ENCODE results near the gene MACO1.

The MACO1 gene

DNA sequence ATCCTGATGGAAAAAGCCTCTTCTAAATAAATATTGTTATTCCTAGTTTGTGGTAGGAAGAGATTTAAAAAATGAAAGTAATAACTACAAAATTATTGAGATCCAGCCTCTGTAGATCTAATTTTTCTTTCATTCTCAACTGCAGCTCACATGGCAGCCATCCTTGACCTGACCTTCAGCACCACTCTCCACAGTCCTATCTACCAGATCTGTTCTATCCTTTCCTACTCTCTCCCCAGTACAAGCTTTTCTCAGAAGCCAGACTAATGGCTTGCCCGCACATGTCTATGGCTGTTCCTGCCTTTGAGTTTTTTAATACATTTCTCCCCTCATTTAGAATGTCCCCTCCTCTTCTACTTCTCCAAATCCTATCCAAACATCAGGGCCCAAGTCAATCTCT, 51.5 kb downstream of the MACO1 start:
- no peak overlapping the region for H3K23ac ChIP-seq (ENCODE audit: low read depth, low read length, poor library complexity)

DNA sequence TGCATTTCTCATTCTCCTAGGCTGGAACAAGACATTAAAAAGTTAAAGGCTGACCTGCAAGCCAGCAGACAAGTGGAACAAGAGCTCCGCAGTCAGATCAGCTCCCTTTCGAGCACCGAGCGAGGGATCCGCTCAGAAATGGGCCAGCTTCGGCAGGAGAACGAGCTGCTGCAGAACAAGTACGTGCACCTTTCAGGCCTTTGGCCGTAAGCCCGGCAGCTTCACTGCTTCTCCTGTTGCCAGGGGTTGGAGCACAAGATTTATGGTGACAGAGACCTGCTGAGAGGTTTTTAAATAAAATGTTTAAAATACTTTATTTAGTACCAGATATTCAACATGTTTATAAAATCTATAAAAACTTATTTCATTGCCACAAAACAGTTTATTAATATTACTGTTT, 53.4 kb downstream of the MACO1 start:
- no peak overlapping the region for H4K8ac ChIP-seq (ENCODE audit: low read depth, low read length)
- no peak overlapping the region for H3K18ac ChIP-seq (ENCODE audit: low read length)
- no peak overlapping the region for H2BK12ac ChIP-seq (ENCODE audit: low read length)
- H3K9ac ChIP-seq (ENCODE audit: low read depth, low read length, poor library complexity), result no peak overlapping the region
- DNase-seq (ENCODE audit: low spot score), result no peak
- no peak overlapping the region for H3K4me2 ChIP-seq (ENCODE audit: insufficient read depth, low read length, poor library complexity, severe bottlenecking)
- peaks cover 0 to 2% of the 10 kb centered on the region in 2 donors for H3K4me1 ChIP-seq (ENCODE audit: control insufficient read depth in 2 of 2, insufficient read depth in 1 of 2, low read depth in 1 of 2, low read length in 2 of 2)
- no peak overlapping the region for H3K4ac ChIP-seq (ENCODE audit: low read length)
- H2BK15ac ChIP-seq (ENCODE audit: low read length), result no peak overlapping the region
- H3K23ac ChIP-seq (ENCODE audit: low read depth, low read length, poor library complexity), result no peak overlapping the region
- no peaks in the 10 kb centered on the region for H3K9me3 ChIP-seq (replicated peaks in 1 of 2; ENCODE audit: control insufficient read depth in 2 of 2, insufficient read depth in 1 of 2, low read depth in 1 of 2, low read length in 2 of 2)
- no peak overlapping the region for H3K14ac ChIP-seq (ENCODE audit: low read length)
- H2AFZ ChIP-seq (ENCODE audit: low read length), result no peak overlapping the region
- H2BK120ac ChIP-seq (ENCODE audit: low read depth, low read length), result no peak overlapping the region
- WGBS, 2 donors (ENCODE audit: extremely low coverage in 2 of 2, insufficient read length in 2 of 2, insufficient replicate concordance in 1 of 2), result no CpG with 5 or more reads among the region's 10 CpGs
- H3K27me3 ChIP-seq (ENCODE audit: control insufficient read depth in 3 of 3, insufficient read depth in 3 of 3, low read depth in 1 of 3, low read length in 3 of 3), result no peaks in the 10 kb centered on the region
- H3K27ac ChIP-seq (replicated peaks; ENCODE audit: low read length), result no peak overlapping the region
- H2AK5ac ChIP-seq (ENCODE audit: low read depth, low read length), result no peak overlapping the region
- no peak overlapping the region for H3K4me3 ChIP-seq (ENCODE audit: low read length in 2 of 2)
- H3K79me1 ChIP-seq (ENCODE audit: low read depth, low read length), result no peaks in the 10 kb centered on the region
- no peak overlapping the region for H2BK5ac ChIP-seq (ENCODE audit: low read length)
- H4K91ac ChIP-seq (ENCODE audit: low read depth, low read length, poor library complexity), result no peak overlapping the region
- peaks cover 8 to 51% of the 10 kb centered on the region in 2 donors for H3K36me3 ChIP-seq (replicated peaks in 1 of 2; ENCODE audit: control insufficient read depth in 2 of 2, insufficient read depth in 2 of 2, low read length in 2 of 2)

More for the DNA sequence above, 51.5 kb downstream of the MACO1 start:
- H3K9me3 ChIP-seq (replicated peaks in 1 of 2; ENCODE audit: control insufficient read depth in 2 of 2, insufficient read depth in 1 of 2, low read depth in 1 of 2, low read length in 2 of 2), result no peaks in the 10 kb centered on the region
- H4K8ac ChIP-seq (ENCODE audit: low read depth, low read length), result no peak overlapping the region
- no peak for DNase-seq (ENCODE audit: low spot score)
- H3K4me1 ChIP-seq (ENCODE audit: control insufficient read depth in 2 of 2, insufficient read depth in 1 of 2, low read depth in 1 of 2, low read length in 2 of 2), result peaks cover 0 to 2% of the 10 kb centered on the region in 2 donors
- no CpG with 5 or more reads among the region's 1 CpG for WGBS, 2 donors (ENCODE audit: extremely low coverage in 2 of 2, insufficient read length in 2 of 2, insufficient replicate concordance in 1 of 2)
- no peak overlapping the region for H3K27ac ChIP-seq (replicated peaks; ENCODE audit: low read length)
- no peaks in the 10 kb centered on the region for H3K79me1 ChIP-seq (ENCODE audit: low read depth, low read length)
- no peak overlapping the region for H3K14ac ChIP-seq (ENCODE audit: low read length)
- H2BK12ac ChIP-seq (ENCODE audit: low read length), result no peak overlapping the region
- H3K4me2 ChIP-seq (ENCODE audit: insufficient read depth, low read length, poor library complexity, severe bottlenecking), result no peak overlapping the region
- peaks cover 8 to 42% of the 10 kb centered on the region in 2 donors for H3K36me3 ChIP-seq (replicated peaks in 1 of 2; ENCODE audit: control insufficient read depth in 2 of 2, insufficient read depth in 2 of 2, low read length in 2 of 2)
- no peak overlapping the region for H2BK15ac ChIP-seq (ENCODE audit: low read length)
- no peak overlapping the region for H3K4me3 ChIP-seq (ENCODE audit: low read length in 2 of 2)
- no peak overlapping the region for H3K18ac ChIP-seq (ENCODE audit: low read length)
- no peak overlapping the region for H2BK5ac ChIP-seq (ENCODE audit: low read length)
- H2BK120ac ChIP-seq (ENCODE audit: low read depth, low read length), result no peak overlapping the region
- H2AK5ac ChIP-seq (ENCODE audit: low read depth, low read length), result no peak overlapping the region
- no peaks in the 10 kb centered on the region for H3K27me3 ChIP-seq (ENCODE audit: control insufficient read depth in 3 of 3, insufficient read depth in 3 of 3, low read depth in 1 of 3, low read length in 3 of 3)
- H4K91ac ChIP-seq (ENCODE audit: low read depth, low read length, poor library complexity), result no peak overlapping the region
- no peak overlapping the region for H3K9ac ChIP-seq (ENCODE audit: low read depth, low read length, poor library complexity)
- H2AFZ ChIP-seq (ENCODE audit: low read length), result no peak overlapping the region
- H3K4ac ChIP-seq (ENCODE audit: low read length), result no peak overlapping the region

DNA sequence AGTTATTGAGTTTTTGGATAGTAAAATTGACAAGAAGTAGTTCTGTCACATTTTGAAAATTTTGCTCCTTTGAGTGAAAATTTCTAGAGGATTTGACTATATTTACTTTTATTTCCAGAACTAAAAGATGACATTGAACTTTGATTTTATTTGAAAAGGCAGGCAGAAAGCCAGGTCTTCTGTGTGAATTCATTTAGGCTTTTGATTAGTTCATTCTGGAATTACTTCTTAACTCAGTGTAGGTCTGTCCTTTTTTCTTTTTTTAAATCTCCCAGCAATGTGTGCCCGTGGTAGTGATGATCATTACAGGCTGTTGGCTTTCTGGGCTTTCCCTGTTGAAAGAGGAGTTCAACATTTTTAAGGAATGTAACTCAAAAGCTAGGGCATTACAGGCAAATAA, 53.8 kb downstream of the MACO1 start:
- Histone ChIP-seq H3K18ac (ENCODE audit: low read length) (no peak overlapping the region), H3K36me3 (replicated peaks in 1 of 2; ENCODE audit: control insufficient read depth in 2 of 2, insufficient read depth in 2 of 2, low read length in 2 of 2) (peaks cover 9 to 54% of the 10 kb centered on the region in 2 donors)
- no CpG with 5 or more reads among the region's 1 CpG for WGBS, 2 donors (ENCODE audit: extremely low coverage in 2 of 2, insufficient read length in 2 of 2, insufficient replicate concordance in 1 of 2)

DNA sequence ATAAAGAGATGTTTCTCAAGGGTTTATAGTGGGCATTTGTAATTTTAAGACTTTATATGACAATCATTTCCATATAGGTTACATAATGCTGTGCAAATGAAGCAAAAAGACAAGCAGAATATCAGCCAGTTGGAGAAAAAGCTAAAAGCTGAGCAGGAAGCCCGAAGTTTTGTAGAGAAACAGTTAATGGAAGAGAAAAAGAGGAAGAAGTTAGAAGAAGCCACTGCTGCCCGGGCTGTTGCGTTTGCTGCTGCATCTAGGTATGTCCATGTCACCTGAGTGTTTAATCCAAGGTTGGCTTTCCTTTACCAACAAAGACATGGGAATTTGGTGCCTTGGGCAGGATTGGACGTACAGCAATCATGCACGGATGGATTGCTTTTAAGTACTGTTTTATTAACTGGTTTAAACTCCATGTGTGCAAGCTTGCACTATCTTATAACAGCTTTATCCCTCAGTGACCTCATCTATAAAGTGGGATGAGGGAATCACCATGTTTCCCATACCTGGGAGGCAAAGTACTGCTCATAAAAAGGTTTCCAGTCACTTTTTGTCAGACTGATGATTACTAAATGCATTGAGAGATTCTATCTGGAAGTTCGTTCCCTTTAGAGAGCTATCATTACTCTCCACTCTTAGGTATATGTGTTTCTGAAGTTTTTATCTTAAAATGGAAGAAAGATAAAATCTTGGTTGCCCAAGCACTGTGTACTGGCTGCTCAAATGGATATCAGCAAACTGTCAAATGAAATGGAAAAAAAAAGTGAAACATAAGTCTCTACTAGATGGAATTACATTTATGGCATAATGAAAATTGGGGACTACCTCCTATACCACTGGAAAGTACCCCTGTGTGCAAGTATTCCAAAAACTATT, 55.1 kb downstream of the MACO1 start:
- no CpG with 5 or more reads among the region's 6 CpGs for whole genome bisulfite sequencing, 2 donors (ENCODE audit: extremely low coverage in 2 of 2, insufficient read length in 2 of 2, insufficient replicate concordance in 1 of 2)

More for the DNA sequence above, 53.8 kb downstream of the MACO1 start:
- Histone ChIP-seq H4K91ac (ENCODE audit: low read depth, low read length, poor library complexity) (no peak overlapping the region), H3K9me3 (replicated peaks in 1 of 2; ENCODE audit: control insufficient read depth in 2 of 2, insufficient read depth in 1 of 2, low read depth in 1 of 2, low read length in 2 of 2) (no peaks in the 10 kb centered on the region), H2BK15ac (ENCODE audit: low read length) (no peak overlapping the region), H3K4me1 (ENCODE audit: control insufficient read depth in 2 of 2, insufficient read depth in 1 of 2, low read depth in 1 of 2, low read length in 2 of 2) (peaks cover 0 to 2% of the 10 kb centered on the region in 2 donors), H3K27me3 (ENCODE audit: control insufficient read depth in 3 of 3, insufficient read depth in 3 of 3, low read depth in 1 of 3, low read length in 3 of 3) (no peaks in the 10 kb centered on the region), H3K23ac (ENCODE audit: low read depth, low read length, poor library complexity) (no peak overlapping the region), H2AK5ac (ENCODE audit: low read depth, low read length) (no peak overlapping the region), H2BK12ac (ENCODE audit: low read length) (no peak overlapping the region), H2BK5ac (ENCODE audit: low read length) (no peak overlapping the region), H3K9ac (ENCODE audit: low read depth, low read length, poor library complexity) (no peak overlapping the region), H3K27ac (replicated peaks; ENCODE audit: low read length) (no peak overlapping the region), H3K4ac (ENCODE audit: low read length) (no peak overlapping the region), H3K4me2 (ENCODE audit: insufficient read depth, low read length, poor library complexity, severe bottlenecking) (no peak overlapping the region), H3K14ac (ENCODE audit: low read length) (no peak overlapping the region), H2AFZ (ENCODE audit: low read length) (no peak overlapping the region), H3K79me1 (ENCODE audit: low read depth, low read length) (no peaks in the 10 kb centered on the region), H2BK120ac (ENCODE audit: low read depth, low read length) (no peak overlapping the region), H3K4me3 (ENCODE audit: low read length in 2 of 2) (no peak overlapping the region), H4K8ac (ENCODE audit: low read depth, low read length) (no peak overlapping the region)
- no peak for DNase-seq (ENCODE audit: low spot score)

More for the DNA sequence above, 55.1 kb downstream of the MACO1 start:
- H2AFZ ChIP-seq (ENCODE audit: low read length), result no peak overlapping the region
- H3K9ac ChIP-seq (ENCODE audit: low read depth, low read length, poor library complexity), result no peak overlapping the region
- H3K23ac ChIP-seq (ENCODE audit: low read depth, low read length, poor library complexity), result no peak overlapping the region
- no peak overlapping the region for H2BK5ac ChIP-seq (ENCODE audit: low read length)
- no peak overlapping the region for H2BK120ac ChIP-seq (ENCODE audit: low read depth, low read length)
- peaks cover 9 to 67% of the 10 kb centered on the region in 2 donors for H3K36me3 ChIP-seq (replicated peaks in 1 of 2; ENCODE audit: control insufficient read depth in 2 of 2, insufficient read depth in 2 of 2, low read length in 2 of 2)
- H3K27me3 ChIP-seq (ENCODE audit: control insufficient read depth in 3 of 3, insufficient read depth in 3 of 3, low read depth in 1 of 3, low read length in 3 of 3), result no peaks in the 10 kb centered on the region
- no peak overlapping the region for H2AK5ac ChIP-seq (ENCODE audit: low read depth, low read length)
- H3K4me3 ChIP-seq (ENCODE audit: low read length in 2 of 2), result no peak overlapping the region
- no peak overlapping the region for H4K91ac ChIP-seq (ENCODE audit: low read depth, low read length, poor library complexity)
- no peak overlapping the region for H2BK15ac ChIP-seq (ENCODE audit: low read length)
- H3K18ac ChIP-seq (ENCODE audit: low read length), result no peak overlapping the region
- no peak overlapping the region for H3K4me2 ChIP-seq (ENCODE audit: insufficient read depth, low read length, poor library complexity, severe bottlenecking)
- no peak for DNase-seq (ENCODE audit: low spot score)
- H4K8ac ChIP-seq (ENCODE audit: low read depth, low read length), result no peak overlapping the region
- H3K79me1 ChIP-seq (ENCODE audit: low read depth, low read length), result no peaks in the 10 kb centered on the region
- H3K4me1 ChIP-seq (ENCODE audit: control insufficient read depth in 2 of 2, insufficient read depth in 1 of 2, low read depth in 1 of 2, low read length in 2 of 2), result peaks cover 0 to 2% of the 10 kb centered on the region in 2 donors
- H3K4ac ChIP-seq (ENCODE audit: low read length), result no peak overlapping the region
- no peak overlapping the region for H2BK12ac ChIP-seq (ENCODE audit: low read length)
- no peak overlapping the region for H3K14ac ChIP-seq (ENCODE audit: low read length)
- H3K27ac ChIP-seq (replicated peaks; ENCODE audit: low read length), result no peak overlapping the region
- no peaks in the 10 kb centered on the region for H3K9me3 ChIP-seq (replicated peaks in 1 of 2; ENCODE audit: control insufficient read depth in 2 of 2, insufficient read depth in 1 of 2, low read depth in 1 of 2, low read length in 2 of 2)
